Glutamatergic neuron (in vitro differentiated cells): ENCODE measurements around the gene DOCK3. TPM values are rescaled to one million over a fixed set of nuclear protein-coding genes. Genes with fewer than 3 reads are reported as not detected.
A peak's percentile ranks its signal among the peaks of the same experiment; 100 is the strongest.

Experiments
- DNase-seq: peaks from one replicate; pipeline ENCODE4 v3.0.0; 2022
- H3K27ac Mint-ChIP-seq: one replicate; pipeline ENCODE4 v1.8.0; 2020; ENCODE audit warnings: mild to moderate bottlenecking, mixed read lengths, inconsistent platforms; ENCODE audit not compliant: unreplicated experiment
- H3K27me3 Mint-ChIP-seq: one replicate; pipeline ENCODE4 v1.8.0; 2020; ENCODE audit warnings: mild to moderate bottlenecking, moderate library complexity, mixed read lengths, inconsistent platforms; ENCODE audit not compliant: unreplicated experiment
- H3K36me3 Mint-ChIP-seq: one replicate; pipeline ENCODE4 v1.8.0; 2020; ENCODE audit warnings: mild to moderate bottlenecking, mixed read lengths, inconsistent platforms; ENCODE audit not compliant: unreplicated experiment
- H3K4me1 Mint-ChIP-seq: one replicate; pipeline ENCODE4 v1.8.0; 2020; ENCODE audit warnings: mild to moderate bottlenecking, low read depth, mixed read lengths, inconsistent platforms; ENCODE audit not compliant: unreplicated experiment
- H3K4me3 Mint-ChIP-seq: one replicate; pipeline ENCODE4 v1.8.0; 2020; ENCODE audit warnings: mild to moderate bottlenecking, mixed read lengths, inconsistent platforms; ENCODE audit not compliant: unreplicated experiment
- H3K9me3 Mint-ChIP-seq: one replicate; pipeline ENCODE4 v1.8.0; 2020; ENCODE audit warnings: mild to moderate bottlenecking, moderate library complexity, mixed read lengths, inconsistent platforms; ENCODE audit not compliant: unreplicated experiment
- total RNA-seq: library from RNA; stranded (reverse); fragmentation: NEBNext Ultra II Directional; extraction: Animal tissue kit (Norgen Biotek cat#: 25700); gene quantifications from one replicate; pipeline ENCODE4 v1.2.1, GENCODE V29; 2021; ENCODE audit not compliant: unreplicated experiment
- TF ChIP-seq, protein P1 (sequence below): fragments of 200-600 bp; sonication (generic); IDR thresholded peaks from one replicate; pipeline ENCODE4 v1.5.0; 2021; ENCODE audit not compliant: partially characterized antibody, unreplicated experiment

DOCK3 gene
- total RNA-seq, 1 donor from 2014 or later, result 13.4 TPM

DNA sequence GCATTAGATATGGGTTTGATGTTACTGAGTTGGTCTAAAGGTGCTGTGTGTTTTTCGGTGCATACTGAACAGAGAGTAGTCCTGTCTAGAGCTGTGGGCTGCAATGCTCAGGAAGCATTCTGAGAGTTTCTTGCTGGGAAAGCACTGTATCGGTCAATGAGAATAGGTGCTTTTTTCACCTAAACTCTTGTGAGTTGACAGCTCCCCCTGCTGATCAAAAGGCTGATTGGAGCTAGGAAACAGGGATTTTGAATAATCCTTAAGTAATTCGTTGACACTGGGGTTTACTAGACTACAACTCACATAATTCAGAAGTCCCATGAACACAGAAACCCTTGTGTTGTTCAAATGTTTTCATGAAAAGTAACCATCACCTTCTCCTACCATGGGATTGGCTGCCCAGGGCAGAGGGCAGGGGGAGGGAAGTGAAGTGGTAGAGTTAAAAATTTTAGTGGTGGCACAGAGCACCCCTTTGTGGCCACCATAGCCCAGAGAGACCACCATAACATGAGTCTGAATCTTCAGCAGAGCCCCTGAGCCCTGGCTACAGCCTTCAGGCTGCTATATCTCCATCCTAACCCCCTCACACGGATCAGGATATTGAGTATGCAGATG is 697.3 kb downstream of the DOCK3 start:
- Mint-ChIP-seq H3K4me1 (no peaks in the 10 kb centered on the region), H3K36me3 (peaks cover 9% of the 10 kb centered on the region), H3K9me3 (peaks cover 10% of the 10 kb centered on the region), H3K27ac (no peak overlapping the region), H3K27me3 (peaks cover 2% of the 10 kb centered on the region), H3K4me3 (no peak overlapping the region)
- DNase-seq, result peak; percentile 57
- TF ChIP-seq, protein P1, sequence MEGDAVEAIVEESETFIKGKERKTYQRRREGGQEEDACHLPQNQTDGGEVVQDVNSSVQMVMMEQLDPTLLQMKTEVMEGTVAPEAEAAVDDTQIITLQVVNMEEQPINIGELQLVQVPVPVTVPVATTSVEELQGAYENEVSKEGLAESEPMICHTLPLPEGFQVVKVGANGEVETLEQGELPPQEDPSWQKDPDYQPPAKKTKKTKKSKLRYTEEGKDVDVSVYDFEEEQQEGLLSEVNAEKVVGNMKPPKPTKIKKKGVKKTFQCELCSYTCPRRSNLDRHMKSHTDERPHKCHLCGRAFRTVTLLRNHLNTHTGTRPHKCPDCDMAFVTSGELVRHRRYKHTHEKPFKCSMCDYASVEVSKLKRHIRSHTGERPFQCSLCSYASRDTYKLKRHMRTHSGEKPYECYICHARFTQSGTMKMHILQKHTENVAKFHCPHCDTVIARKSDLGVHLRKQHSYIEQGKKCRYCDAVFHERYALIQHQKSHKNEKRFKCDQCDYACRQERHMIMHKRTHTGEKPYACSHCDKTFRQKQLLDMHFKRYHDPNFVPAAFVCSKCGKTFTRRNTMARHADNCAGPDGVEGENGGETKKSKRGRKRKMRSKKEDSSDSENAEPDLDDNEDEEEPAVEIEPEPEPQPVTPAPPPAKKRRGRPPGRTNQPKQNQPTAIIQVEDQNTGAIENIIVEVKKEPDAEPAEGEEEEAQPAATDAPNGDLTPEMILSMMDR, result peak; percentile 66

DNA sequence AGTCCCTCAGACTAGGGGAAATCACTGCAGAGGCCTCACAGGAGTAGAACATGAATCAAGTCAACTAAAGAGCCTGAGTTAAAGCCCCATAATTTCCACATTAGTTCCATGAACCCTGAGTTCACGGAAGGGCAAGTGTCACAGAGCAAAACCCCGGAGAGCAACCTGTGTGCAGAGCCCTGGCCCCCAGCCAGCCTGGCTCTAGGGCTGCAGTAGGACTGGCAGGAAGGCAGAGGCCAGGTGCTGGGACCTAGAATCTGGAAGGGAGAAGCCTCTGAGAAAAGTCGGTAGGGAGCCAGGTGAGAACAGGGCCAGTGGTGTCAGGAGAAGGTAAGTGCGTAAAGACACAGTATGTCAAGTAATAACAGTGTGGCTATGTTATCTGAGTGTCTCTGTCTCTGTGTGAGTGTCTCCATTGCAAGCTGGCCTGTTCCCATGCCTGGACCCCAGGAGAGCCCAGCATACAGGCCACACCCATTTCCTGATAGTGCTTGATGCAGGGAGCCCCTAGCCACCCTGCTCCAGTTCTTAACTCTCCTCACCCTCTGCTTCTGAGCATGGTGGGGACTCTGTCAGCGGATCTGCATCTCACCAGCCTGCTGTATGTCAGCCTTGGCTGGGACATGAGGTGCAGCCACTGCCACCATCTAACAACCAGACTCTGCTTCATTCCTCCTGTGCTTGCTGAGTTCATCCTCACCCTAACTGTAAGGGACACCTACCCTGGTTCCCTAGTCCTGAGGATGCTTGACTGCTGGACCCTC is 699.1 kb downstream of the DOCK3 start:
- DNase-seq, result no peak
- Mint-ChIP-seq H3K4me3 (no peak overlapping the region), H3K27me3 (peaks cover 2% of the 10 kb centered on the region), H3K9me3 (peaks cover 6% of the 10 kb centered on the region), H3K36me3 (peaks cover 5% of the 10 kb centered on the region), H3K27ac (no peak overlapping the region), H3K4me1 (peaks cover under 1% of the 10 kb centered on the region)
- TF ChIP-seq, protein P1, result no peak

DNA sequence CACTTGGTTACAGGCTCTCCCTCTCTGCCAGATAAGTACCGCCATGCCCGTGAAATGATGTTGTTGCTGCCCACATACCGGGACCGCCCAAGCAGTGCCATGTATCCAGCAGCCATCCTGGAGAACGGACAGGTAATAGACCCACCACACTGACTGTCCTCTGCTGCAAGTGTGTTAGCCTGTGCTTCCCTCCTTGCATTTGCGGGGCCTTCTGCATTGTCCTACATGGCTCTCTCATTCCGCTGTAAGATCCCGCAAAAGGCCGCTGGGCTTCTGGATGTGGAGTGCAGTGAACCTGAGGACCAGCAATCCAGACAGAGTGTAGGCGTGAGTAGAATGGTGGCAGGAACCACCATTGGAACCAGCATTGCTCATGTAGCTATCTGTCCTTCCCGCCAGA is 699.7 kb downstream of the DOCK3 start:
- H3K4me3 Mint-ChIP-seq, result no peak overlapping the region
- H3K9me3 Mint-ChIP-seq, result peaks cover 7% of the 10 kb centered on the region
- peaks cover 6% of the 10 kb centered on the region for H3K4me1 Mint-ChIP-seq
- H3K27ac Mint-ChIP-seq, result no peak overlapping the region
- TF ChIP-seq, protein P1, result no peak
- H3K27me3 Mint-ChIP-seq, result peaks cover 2% of the 10 kb centered on the region
- peak; percentile 2 for DNase-seq
- peaks cover 5% of the 10 kb centered on the region for H3K36me3 Mint-ChIP-seq

DNA sequence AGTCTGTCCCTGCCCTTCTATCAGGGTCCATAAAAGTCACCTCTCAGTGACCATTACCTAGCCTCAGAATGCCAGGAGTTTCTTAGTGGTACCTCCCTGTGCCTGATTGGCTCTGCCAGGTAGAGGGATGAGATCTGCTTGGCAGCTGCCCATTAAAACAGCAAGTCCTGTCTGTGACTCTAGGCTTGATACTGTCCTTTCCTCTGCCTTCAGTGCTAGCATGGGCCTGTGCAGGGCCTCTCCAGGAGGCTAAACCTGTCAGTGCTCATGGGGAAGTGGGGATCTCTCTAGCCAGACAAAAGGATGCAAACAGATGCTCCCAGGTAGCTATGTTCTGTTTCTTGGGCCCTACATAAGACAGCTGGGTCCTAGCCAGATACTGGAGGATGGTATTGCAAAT is 700.4 kb downstream of the DOCK3 start:
- Mint-ChIP-seq H3K27ac (no peak overlapping the region), H3K4me1 (peaks cover 7% of the 10 kb centered on the region), H3K36me3 (peaks cover 5% of the 10 kb centered on the region), H3K4me3 (no peak overlapping the region), H3K27me3 (peaks cover 3% of the 10 kb centered on the region), H3K9me3 (peaks cover 8% of the 10 kb centered on the region)
- DNase-seq, result peak; percentile 6
- TF ChIP-seq, protein P1, result no peak

DNA sequence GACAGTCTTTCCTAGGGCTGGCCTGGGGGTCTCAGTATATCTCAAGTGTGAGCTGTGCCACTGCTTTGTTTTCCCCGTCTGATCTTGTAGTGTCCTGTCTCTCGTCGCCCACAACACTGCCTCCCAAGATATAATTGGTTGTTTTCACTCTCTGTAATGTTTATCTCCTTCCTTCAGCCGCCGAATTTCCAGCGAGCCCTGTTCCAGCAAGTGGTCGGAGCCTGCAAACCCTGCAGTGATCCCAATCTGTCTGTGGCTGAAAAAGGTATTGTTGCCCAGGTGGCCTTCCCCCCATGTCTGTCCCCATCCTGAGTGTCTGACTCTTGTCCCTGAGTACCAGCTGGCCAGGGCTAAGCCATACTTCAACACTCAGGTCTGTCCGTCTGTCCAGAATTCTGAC is 700.8 kb downstream of the DOCK3 start:
- Mint-ChIP-seq H3K27ac (no peak overlapping the region), H3K9me3 (peaks cover 8% of the 10 kb centered on the region), H3K36me3 (peaks cover 5% of the 10 kb centered on the region), H3K27me3 (peaks cover 3% of the 10 kb centered on the region), H3K4me3 (no peak overlapping the region), H3K4me1 (peaks cover 9% of the 10 kb centered on the region)
- peak; percentile 3 for DNase-seq
- TF ChIP-seq, protein P1, result no peak
